Stimulated activated CD4-positive, alpha-beta T cell treated with anti-CD3 and anti-CD28 coated beads, Interleukin-15, amount 100 ng/mL, for 24 hours (primary cell): ENCODE measurements around the gene SMYD1.

ENCODE experiments used
- DNase-seq: peaks from one replicate; pipeline ENCODE4 v3.0.0-alpha.2; 2020

The SMYD1 gene

DNA sequence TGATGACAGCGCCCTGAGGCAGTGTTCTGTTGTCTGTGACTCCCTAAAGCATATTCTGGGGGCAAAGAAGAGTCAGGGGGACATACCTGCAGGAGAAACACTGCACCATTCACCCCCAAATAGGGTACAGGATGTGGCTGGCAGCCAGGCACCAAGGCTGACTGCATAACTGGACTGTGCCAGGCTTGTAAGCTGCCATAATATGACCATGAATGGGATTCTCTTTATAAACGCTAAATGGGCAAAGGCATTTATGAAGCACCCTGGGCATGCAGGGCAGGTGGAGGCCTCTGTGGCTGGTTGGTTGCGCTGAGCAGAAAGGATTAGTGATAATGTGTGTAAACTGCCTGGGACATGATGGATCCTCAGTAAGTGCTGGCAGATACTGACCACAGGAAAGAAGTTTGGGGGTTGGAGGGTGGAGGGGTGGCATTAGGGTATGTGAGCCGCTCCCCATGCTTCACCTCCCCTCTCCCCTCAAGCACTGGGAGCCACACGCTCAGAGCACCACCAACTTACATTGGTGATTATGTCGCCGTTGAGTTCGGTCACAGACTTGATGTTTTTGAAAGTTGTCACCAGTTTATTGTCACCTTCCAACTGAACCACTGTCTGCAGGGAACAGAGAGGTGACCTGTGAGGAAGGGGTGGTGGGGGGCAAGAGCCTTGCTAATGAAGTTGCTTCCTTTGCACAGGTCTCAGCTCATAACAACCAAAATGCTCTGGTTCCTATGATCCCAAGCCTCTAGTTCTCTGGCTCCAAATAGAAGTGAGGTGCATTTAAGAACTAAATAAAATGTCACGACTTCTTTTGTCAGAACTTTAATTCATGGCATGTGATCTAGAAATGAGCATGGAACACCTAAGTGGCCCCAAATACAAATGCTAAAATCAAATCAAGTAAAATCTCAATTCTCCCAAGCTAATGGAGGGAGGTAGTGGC is 56.6 kb downstream of the SMYD1 start:
- DNase-seq: no peak

GRCh38 chr2:88125344-88125923 is 57.8 kb downstream of the SMYD1 start:
- DNase-seq: no peak

GRCh38 chr2:88125924-88126771 is 58.5 kb downstream of the SMYD1 start:
- no peak for DNase-seq

GRCh38 chr2:88126772-88127637 is 59.4 kb downstream of the SMYD1 start:
- no peak for DNase-seq

GRCh38 chr2:88127638-88127887 is 59.9 kb downstream of the SMYD1 start:
- no peak for DNase-seq

DNA sequence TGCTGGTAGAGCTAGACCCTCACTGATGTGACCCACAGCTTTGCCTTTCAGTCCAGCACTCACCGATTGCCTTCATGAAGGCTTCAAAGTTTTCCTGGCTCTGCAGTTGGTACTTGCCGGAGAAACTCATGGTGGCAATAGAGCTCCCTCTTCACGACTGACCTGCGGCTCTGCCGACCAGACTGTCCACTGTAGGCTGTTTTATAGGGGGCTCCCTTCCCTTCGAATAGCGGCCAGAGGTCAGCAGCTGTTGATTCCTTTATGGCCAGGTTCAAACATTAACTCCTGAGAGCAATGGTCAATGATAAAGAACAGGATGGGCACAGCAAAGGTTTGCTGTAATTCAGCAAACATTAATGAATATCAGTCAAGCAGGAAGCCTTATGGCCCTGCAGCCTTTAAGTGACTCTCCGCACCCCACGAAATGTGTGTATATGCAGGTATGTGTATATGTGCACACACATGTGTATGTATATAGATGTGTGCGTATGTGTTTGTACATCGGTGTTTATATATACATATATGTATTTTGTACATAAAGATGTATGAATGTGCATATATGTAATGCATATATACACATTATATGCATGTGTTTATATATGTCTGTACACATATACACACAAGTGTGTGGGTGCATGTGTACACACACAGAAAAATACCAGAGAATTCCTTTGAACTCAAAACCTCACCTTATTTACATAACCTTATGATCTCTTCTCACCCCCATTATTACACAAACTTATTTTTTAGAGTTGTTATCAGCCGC is 60.4 kb downstream of the SMYD1 start, which contains the start of gene FABP1:
FABP1 (minus strand) TSS at position 175 of the 766 bp plus-strand sequence; CDS start at position 130, 45 bp downstream.
- DNase-seq: no peak

GRCh38 chr2:88128654-88129312 is 61.2 kb downstream of the SMYD1 start:
- no peak for DNase-seq

GRCh38 chr2:88129313-88129959 is 61.8 kb downstream of the SMYD1 start:
- DNase-seq: no peak

GRCh38 chr2:88131201-88131998 is 63.8 kb downstream of the SMYD1 start:
- DNase-seq: no peak

GRCh38 chr2:88131999-88132368 is 64.4 kb downstream of the SMYD1 start:
- DNase-seq: no peak

- DNase-seq: no peak
Measured at GRCh38 chr2:88133875-88134274, 66.2 kb downstream of the SMYD1 start.

DNA sequence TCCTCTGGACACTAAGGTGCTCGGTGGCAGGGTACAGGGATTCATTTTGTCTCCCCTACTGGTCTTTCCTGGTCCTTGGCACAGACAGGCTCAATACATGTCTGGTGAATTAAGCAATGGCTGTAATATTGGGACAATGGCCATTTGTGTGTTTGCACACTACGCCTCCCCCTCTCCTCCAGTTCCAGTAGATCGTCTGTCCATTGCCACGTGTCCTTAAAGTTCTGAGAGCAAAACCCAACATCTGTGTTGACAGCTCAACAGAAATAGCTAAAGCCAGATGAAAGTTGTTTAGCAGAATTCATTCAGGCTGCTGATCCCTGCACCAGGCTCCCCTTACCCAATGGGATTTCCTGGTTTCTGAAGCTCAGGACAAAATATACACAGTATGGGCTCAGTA is 69.2 kb downstream of the SMYD1 start:
- no peak for DNase-seq

GRCh38 chr2:88137833-88138232 is 70.2 kb downstream of the SMYD1 start:
- no peak for DNase-seq

DNA sequence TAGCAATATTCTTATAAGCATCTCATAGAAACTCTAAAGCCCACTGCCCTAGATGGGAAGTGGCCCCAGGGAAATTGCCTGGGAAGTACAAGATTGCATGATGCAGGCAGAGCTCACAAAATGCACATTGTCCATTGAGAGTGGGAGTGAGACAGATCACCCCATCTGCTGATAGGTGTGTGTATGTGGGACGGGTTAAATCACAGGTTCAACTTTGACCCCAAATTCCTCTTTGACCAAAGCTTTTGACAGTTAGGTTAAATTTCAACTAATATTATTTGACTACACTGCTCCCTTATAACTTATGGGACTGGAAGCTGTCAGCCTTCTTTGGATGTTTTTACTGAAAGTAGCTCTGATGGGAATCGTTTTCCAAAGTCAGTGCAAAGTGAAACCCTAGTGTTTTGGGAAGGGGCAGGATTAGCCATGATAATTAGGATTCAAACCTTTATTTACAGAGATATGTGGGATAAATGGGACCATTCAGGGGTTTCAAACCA is 71.6 kb downstream of the SMYD1 start:
- DNase-seq: no peak

- DNase-seq: no peak
Measured at GRCh38 chr2:88139804-88140203, 72.2 kb downstream of the SMYD1 start.

GRCh38 chr2:88141952-88142351 is 74.3 kb downstream of the SMYD1 start:
- no peak for DNase-seq

GRCh38 chr2:88144271-88144670 is 76.6 kb downstream of the SMYD1 start:
- no peak for DNase-seq

DNA sequence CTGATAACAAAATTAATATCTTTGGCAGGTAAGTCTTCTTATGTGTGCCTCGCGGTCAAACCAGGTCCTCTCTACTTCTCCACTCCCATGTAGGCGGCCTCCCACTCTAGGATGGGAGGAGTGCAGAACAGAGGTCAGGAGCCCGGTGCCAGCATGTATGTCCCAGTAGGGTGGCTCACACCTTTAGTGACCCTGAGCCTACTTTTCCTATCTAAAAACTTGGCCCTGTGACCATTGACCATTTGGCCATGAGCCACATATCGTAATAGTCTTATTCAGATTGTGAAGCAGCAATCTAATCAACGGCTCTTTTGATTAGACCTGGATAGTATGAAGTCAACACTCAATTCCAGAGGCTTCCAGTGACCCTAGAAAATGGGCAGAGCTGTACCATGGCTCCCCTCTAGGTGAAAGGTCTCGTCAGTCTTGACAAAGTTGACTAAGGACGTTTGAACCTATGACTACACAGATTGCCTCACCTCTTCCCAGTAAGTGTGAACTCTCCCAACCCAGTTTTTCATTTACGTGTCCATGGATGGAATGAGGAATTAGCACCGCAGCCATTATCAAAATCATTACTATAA is 77.4 kb downstream of the SMYD1 start:
- no peak for DNase-seq

DNA sequence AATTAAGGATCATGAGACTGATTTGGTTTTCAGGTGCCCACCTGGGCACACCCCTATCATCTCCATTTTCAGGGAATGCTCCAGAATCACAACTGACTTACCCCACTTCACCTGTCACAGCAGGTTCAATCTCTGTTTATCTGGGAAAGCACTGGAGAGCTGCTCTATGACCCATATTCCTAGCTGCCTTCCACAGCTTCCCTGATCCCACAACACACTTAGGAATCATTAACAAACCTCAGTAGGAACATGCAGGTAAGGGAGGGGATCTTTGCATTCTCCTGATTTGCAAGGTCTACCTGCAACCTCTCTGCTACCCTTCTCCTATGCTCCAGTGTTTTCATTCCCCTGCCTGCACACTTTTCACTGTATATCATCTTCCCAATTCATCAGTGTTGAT is 79.0 kb downstream of the SMYD1 start:
- DNase-seq: no peak
